ENCODE measurements around the gene TBC1D5. TPM values are rescaled to one million over a fixed set of nuclear protein-coding genes. Genes with fewer than 3 reads are reported as not detected.

TBC1D5 gene
- total RNA-seq, 1 experiment from 2014 or later, result 30.4 TPM

DNA sequence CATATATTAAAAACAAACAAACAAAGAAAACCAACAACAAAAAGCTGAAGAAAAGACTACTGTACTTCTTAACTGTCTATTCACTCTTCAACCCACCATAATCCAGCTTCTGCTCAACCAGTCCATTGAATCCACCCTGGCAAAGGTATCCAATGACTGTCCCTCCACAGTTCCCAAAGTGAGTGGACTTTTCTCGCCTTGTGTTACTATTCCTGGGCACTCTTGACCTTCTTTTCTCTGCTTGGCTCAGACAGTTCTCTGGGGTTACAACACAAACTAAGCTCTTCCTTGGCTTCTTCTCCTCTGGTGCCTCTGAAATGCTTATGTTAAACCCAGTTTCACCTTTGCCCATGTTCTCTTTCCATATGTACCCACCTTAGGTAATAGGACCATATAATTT, 437.5 kb downstream of the TBC1D5 start:
- TF ChIP-seq, protein P1, sequence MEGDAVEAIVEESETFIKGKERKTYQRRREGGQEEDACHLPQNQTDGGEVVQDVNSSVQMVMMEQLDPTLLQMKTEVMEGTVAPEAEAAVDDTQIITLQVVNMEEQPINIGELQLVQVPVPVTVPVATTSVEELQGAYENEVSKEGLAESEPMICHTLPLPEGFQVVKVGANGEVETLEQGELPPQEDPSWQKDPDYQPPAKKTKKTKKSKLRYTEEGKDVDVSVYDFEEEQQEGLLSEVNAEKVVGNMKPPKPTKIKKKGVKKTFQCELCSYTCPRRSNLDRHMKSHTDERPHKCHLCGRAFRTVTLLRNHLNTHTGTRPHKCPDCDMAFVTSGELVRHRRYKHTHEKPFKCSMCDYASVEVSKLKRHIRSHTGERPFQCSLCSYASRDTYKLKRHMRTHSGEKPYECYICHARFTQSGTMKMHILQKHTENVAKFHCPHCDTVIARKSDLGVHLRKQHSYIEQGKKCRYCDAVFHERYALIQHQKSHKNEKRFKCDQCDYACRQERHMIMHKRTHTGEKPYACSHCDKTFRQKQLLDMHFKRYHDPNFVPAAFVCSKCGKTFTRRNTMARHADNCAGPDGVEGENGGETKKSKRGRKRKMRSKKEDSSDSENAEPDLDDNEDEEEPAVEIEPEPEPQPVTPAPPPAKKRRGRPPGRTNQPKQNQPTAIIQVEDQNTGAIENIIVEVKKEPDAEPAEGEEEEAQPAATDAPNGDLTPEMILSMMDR (IDR thresholded peaks at IDR 0.05), result no peak
- TF ChIP-seq, protein P2, sequence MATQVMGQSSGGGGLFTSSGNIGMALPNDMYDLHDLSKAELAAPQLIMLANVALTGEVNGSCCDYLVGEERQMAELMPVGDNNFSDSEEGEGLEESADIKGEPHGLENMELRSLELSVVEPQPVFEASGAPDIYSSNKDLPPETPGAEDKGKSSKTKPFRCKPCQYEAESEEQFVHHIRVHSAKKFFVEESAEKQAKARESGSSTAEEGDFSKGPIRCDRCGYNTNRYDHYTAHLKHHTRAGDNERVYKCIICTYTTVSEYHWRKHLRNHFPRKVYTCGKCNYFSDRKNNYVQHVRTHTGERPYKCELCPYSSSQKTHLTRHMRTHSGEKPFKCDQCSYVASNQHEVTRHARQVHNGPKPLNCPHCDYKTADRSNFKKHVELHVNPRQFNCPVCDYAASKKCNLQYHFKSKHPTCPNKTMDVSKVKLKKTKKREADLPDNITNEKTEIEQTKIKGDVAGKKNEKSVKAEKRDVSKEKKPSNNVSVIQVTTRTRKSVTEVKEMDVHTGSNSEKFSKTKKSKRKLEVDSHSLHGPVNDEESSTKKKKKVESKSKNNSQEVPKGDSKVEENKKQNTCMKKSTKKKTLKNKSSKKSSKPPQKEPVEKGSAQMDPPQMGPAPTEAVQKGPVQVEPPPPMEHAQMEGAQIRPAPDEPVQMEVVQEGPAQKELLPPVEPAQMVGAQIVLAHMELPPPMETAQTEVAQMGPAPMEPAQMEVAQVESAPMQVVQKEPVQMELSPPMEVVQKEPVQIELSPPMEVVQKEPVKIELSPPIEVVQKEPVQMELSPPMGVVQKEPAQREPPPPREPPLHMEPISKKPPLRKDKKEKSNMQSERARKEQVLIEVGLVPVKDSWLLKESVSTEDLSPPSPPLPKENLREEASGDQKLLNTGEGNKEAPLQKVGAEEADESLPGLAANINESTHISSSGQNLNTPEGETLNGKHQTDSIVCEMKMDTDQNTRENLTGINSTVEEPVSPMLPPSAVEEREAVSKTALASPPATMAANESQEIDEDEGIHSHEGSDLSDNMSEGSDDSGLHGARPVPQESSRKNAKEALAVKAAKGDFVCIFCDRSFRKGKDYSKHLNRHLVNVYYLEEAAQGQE (IDR thresholded peaks at IDR 0.05; ENCODE audit: insufficient read depth in 1 of 2, low read depth in 2 of 2, low read length in 1 of 2), result no peak
- TF ChIP-seq POLR2AphosphoS5 (IDR thresholded peaks at IDR 0.05; ENCODE audit: low read depth, low read length) (no peak), SIN3A (IDR thresholded peaks at IDR 0.05; ENCODE audit: borderline replicate concordance, insufficient read depth, low read depth, low read length) (no peak), TCF7L2 (IDR thresholded peaks at IDR 0.05; ENCODE audit: low read depth, low read length) (no peak)
- Histone ChIP-seq H3K27ac (ENCODE audit: low read length) (no peak overlapping the region), H3K9me3 (ENCODE audit: control insufficient read depth, insufficient read depth, low read depth, low read length) (no peaks in the 10 kb centered on the region), H3K4me3 (ENCODE audit: low read depth in 2 of 2, low read length in 2 of 2) (no peak overlapping the region), H3K27me3 (ENCODE audit: control insufficient read depth, insufficient read depth, low read length) (no peaks in the 10 kb centered on the region), H3K4me1 (ENCODE audit: control insufficient read depth, insufficient read depth, low read length) (no peaks in the 10 kb centered on the region), H3K36me3 (ENCODE audit: control insufficient read depth, insufficient read depth, low read length) (no peaks in the 10 kb centered on the region)
- BruUV-seq (replicated peaks), result no TSS peak
- DNase-seq (ENCODE audit: low read depth, low spot score), result no peak
- CTCF ChIA-PET, result no interaction called here
- POLR2A ChIA-PET, result no interaction called here
- no peak for ATAC-seq
- in situ Hi-C loops (cut with HindIII; ENCODE audit: low pct_unique_long_range_greater_than_20kb, low sequenced_read_pairs), result no loop called here
- intact Hi-C loops (cut with micrococcal nuclease; ENCODE audit: unreplicated experiment), result loop anchor here (5.0 kb wide), 1 partner anchor 107 kb away; no protein-coding TSS in a partner anchor

- TF ChIP-seq, protein P2 (IDR thresholded peaks at IDR 0.05; ENCODE audit: insufficient read depth in 1 of 2, low read depth in 2 of 2, low read length in 1 of 2), result no peak
- TF ChIP-seq TCF7L2 (IDR thresholded peaks at IDR 0.05; ENCODE audit: low read depth, low read length) (no peak), POLR2AphosphoS5 (IDR thresholded peaks at IDR 0.05; ENCODE audit: low read depth, low read length) (no peak), SIN3A (IDR thresholded peaks at IDR 0.05; ENCODE audit: borderline replicate concordance, insufficient read depth, low read depth, low read length) (no peak)
- TF ChIP-seq, protein P1 (IDR thresholded peaks at IDR 0.05), result no peak
- H3K27me3 ChIP-seq (ENCODE audit: control insufficient read depth, insufficient read depth, low read length), result no peaks in the 10 kb centered on the region
- H3K36me3 ChIP-seq (ENCODE audit: control insufficient read depth, insufficient read depth, low read length), result no peaks in the 10 kb centered on the region
- DNase-seq (ENCODE audit: low read depth, low spot score), result no peak
- no peak overlapping the region for H3K27ac ChIP-seq (ENCODE audit: low read length)
- H3K9me3 ChIP-seq (ENCODE audit: control insufficient read depth, insufficient read depth, low read depth, low read length), result no peaks in the 10 kb centered on the region
- H3K4me1 ChIP-seq (ENCODE audit: control insufficient read depth, insufficient read depth, low read length), result no peaks in the 10 kb centered on the region
- intact Hi-C loops (cut with micrococcal nuclease; ENCODE audit: unreplicated experiment), result no loop called here
- no peak for ATAC-seq
- ChIA-PET POLR2A (no interaction called here), CTCF (no interaction called here)
- no peak overlapping the region for H3K4me3 ChIP-seq (ENCODE audit: low read depth in 2 of 2, low read length in 2 of 2)
- in situ Hi-C loops (cut with HindIII; ENCODE audit: low pct_unique_long_range_greater_than_20kb, low sequenced_read_pairs), result no loop called here
- no TSS peak for BruUV-seq (replicated peaks)
These were observed 439.7 kb downstream of the TBC1D5 start for GRCh38 chr3:17302774-17303173.

All from Panc1 (cell line).